B cell (primary cell): ENCODE results near the gene PBX1. TPM values are rescaled to one million over a fixed set of nuclear protein-coding genes. Genes with fewer than 3 reads are reported as not detected.

Experiments used
- ATAC-seq: fragments of 200-7000 bp; cut with Tn5 transposase; one replicate; pipeline ENCODE4 v1.10.0; 2021; ENCODE audit warnings: low read depth, mild to moderate bottlenecking, moderate number of reproducible peaks, moderate library complexity
- CTCF ChIA-PET: fragments of 350-600 bp; sonication (Branson Sonifier 250); formaldehyde crosslinking; loops from one replicate; lab custom pipeline; 2021; ENCODE audit warnings: antibody characterized with exemption, inconsistent platforms; lab: Charles Lee
- POLR2A ChIA-PET: fragments of 350-600 bp; sonication (Branson Sonifier 250); formaldehyde crosslinking; loops from one replicate; lab custom pipeline; 2021; ENCODE audit warnings: antibody characterized with exemption; lab: Charles Lee
- DNase-seq: peaks from one replicate; pipeline ENCODE4 v3.0.0; 2013
- H2AFZ ChIP-seq: 2 replicates; pipeline ENCODE4 v1.6.1; 2012; ENCODE audit warnings: mild to moderate bottlenecking, low read depth, low read length; ENCODE audit not compliant: insufficient read depth, poor library complexity, severe bottlenecking
- H3K27ac ChIP-seq, 2 donors: 1 replicate in 1 of 2; 2 replicates in 1 of 2; pipeline ENCODE4 v1.5.1; 2012 to 2013; ENCODE audit warnings: low read length in 2 of 2, mild to moderate bottlenecking in 2 of 2, moderate library complexity in 1 of 2
- H3K27me3 ChIP-seq, 4 experiments: fragments of 200-600 bp in 1 of 4; sonication (generic) in 1 of 4; replicated peaks in 1 of 4; 1 replicate in 2 of 4; 2 replicates in 2 of 4; pipeline versions ENCODE4 v1.6.1 to v1.7.0; 2013 to 2016; ENCODE audit warnings: low read length in 3 of 4, mild to moderate bottlenecking in 2 of 4, mixed read lengths in 1 of 4, moderate library complexity in 1 of 4; ENCODE audit not compliant: insufficient read depth in 4 of 4, control insufficient read depth in 3 of 4; ENCODE audit errors: control extremely low read depth in 1 of 4
- H3K36me3 ChIP-seq, 2 experiments: replicated peaks in 1 of 2; 1 replicate in 1 of 2; 2 replicates in 1 of 2; pipeline versions ENCODE4 v1.6.1 to v1.7.1; 2013; ENCODE audit warnings: low read length in 1 of 2; ENCODE audit not compliant: insufficient read depth in 2 of 2, control insufficient read depth in 1 of 2; ENCODE audit errors: control extremely low read depth in 1 of 2, extremely low read depth in 1 of 2
- H3K4me1 ChIP-seq, 2 donors: fragments of 200-600 bp in 1 of 2; sonication (generic) in 1 of 2; 1 replicate in 1 of 2; 2 replicates in 1 of 2; pipeline versions ENCODE4 v1.5.1 to v1.6.1; 2013 to 2017; ENCODE audit warnings: low read length in 2 of 2; ENCODE audit not compliant: control insufficient read depth in 2 of 2, insufficient read depth in 2 of 2
- H3K4me2 ChIP-seq: replicated peaks from 2 replicates; pipeline ENCODE3; 2012; ENCODE audit warnings: mild to moderate bottlenecking, low read depth, low read length; ENCODE audit not compliant: poor library complexity, severe bottlenecking
- H3K4me3 ChIP-seq, 5 experiments: fragments of 200-600 bp in 1 of 5; sonication (generic) in 1 of 5; 1 replicate in 3 of 5; 2 replicates in 2 of 5; pipeline versions ENCODE4 v1.5.1 to v1.7.0; 2011 to 2016; ENCODE audit warnings: low read length in 4 of 5, mild to moderate bottlenecking in 4 of 5, low read depth in 2 of 5, control low read depth in 1 of 5, moderate library complexity in 1 of 5; ENCODE audit not compliant: insufficient read depth in 1 of 5; ENCODE audit errors: control extremely low read depth in 1 of 5, extremely low read depth in 1 of 5
- H3K79me2 ChIP-seq: fragments of 200-600 bp; sonication (generic); one replicate; pipeline ENCODE4 v1.6.0; 2016; ENCODE audit warnings: low read length; ENCODE audit not compliant: control insufficient read depth, insufficient read depth
- H3K9ac ChIP-seq: fragments of 200-600 bp; sonication (generic); 2 replicates; pipeline ENCODE4 v1.6.1; 2017; ENCODE audit warnings: mild to moderate bottlenecking, low read length, moderate library complexity
- H3K9me3 ChIP-seq, 3 donors: one replicate each; pipeline versions ENCODE4 v1.6.1 to v1.7.1; 2013; ENCODE audit warnings: low read length in 2 of 3; ENCODE audit not compliant: control insufficient read depth in 2 of 3, insufficient read depth in 1 of 3; ENCODE audit errors: control extremely low read depth in 1 of 3
- H4K20me1 ChIP-seq: 2 replicates; pipeline ENCODE4 v1.6.0; 2012; ENCODE audit warnings: mild to moderate bottlenecking, low read length; ENCODE audit not compliant: insufficient read depth, control insufficient read depth, poor library complexity, severe bottlenecking
- H3K27ac Mint-ChIP-seq: one replicate; pipeline ENCODE4 v1.8.0; 2021; ENCODE audit warnings: mixed read lengths
- H3K27me3 Mint-ChIP-seq: one replicate; pipeline ENCODE4 v1.8.0; 2021; ENCODE audit warnings: mixed read lengths
- H3K4me1 Mint-ChIP-seq: one replicate; pipeline ENCODE4 v1.8.0; 2021; ENCODE audit warnings: mixed read lengths
- H3K4me3 Mint-ChIP-seq: one replicate; pipeline ENCODE4 v1.8.0; 2021; ENCODE audit warnings: mixed read lengths
- H3K9me3 Mint-ChIP-seq: one replicate; pipeline ENCODE4 v1.8.0; 2022; ENCODE audit warnings: mixed read lengths; ENCODE audit not compliant: insufficient read depth
- CTCF ChIP-seq: fragments of 200-600 bp; IDR thresholded peaks from one replicate; pipeline ENCODE4 v1.8.0; 2022; ENCODE audit warnings: antibody characterized with exemption, mild to moderate bottlenecking
- EZH2 ChIP-seq: IDR thresholded peaks from 2 replicates; pipeline ENCODE4 v1.6.1; 2012; ENCODE audit warnings: borderline replicate concordance, low read depth, mild to moderate bottlenecking, moderate library complexity, low read length; ENCODE audit not compliant: insufficient read depth, poor library complexity, severe bottlenecking
- WGBS: methylation state at CpG from one replicate; pipeline ENCODE4 v1.1.5; 2013; ENCODE audit warnings: missing lambda C conversion rate; ENCODE audit not compliant: insufficient coverage; 5-methylcytosine and 5-hydroxymethylcytosine counted together
- intact Hi-C: fragments of 100-400 bp; cut with micrococcal nuclease; formaldehyde crosslinking; loops from one replicate; pipeline ENCODE4 v1.10.0; 2022
- polyA plus RNA-seq: library from polyadenylated mRNA; depleted of rRNA; stranded (reverse); fragments of >200 nt; gene quantifications from 2 replicates; pipeline ENCODE4 v1.2.3, GENCODE V29; 2012
- total RNA-seq, 2 donors: library from RNA; stranded (reverse); fragments of 120-200 nt in 1 of 2; gene quantifications; 1 replicate in 1 of 2; 2 replicates in 1 of 2; pipeline versions ENCODE4 v1.2.3 to v1.2.4, GENCODE V29; 2013 to 2022

PBX1 gene
- total and polyA plus RNA-seq, 2 donors (not counting 1 experiment from before 2014, with no cell fraction given): 0.32 TPM; not detected in 1

DNA sequence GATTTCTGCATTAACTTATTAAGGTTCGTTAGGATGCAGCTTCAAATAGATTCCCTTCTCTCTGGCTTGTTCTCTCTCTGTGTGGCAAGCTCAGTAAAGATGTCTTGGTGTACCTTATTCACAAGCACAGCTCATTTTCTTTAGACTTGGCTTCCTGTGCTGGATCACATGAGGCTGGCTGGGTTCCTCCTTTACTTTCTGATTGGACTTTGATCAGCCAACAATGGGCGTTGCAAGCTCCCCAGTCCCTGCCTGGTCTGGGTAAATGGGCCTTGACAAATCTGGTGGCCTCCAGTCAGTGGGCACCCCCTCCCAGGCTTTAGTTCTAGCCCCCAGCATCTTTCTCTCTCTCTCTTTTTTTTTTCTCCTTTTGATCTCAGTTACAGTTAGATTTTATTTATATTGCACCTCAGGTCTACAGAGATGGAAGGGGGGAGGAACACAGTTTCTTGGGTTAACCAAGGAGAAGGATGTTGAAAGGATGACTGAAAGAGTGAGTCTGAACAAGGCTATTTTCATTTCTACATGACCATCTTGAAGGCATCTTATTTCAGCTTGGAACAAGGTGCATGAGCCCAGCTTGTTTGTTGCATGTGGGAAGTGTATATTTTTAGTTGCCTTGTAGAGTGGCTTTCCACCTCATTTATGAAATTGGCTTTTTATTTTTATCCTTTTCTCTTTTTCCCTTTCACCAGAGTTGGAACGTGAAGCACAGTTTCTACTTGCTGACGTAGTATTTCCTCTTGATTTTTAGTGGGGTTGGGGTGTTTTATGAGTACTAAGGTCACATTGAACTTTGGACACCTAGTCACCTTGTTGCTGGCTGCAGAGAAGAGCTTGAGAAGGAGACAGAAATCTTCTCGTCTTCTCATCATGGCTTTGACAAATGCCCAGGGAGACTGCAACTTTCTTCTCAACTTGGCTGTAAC, 77.1 kb downstream of the PBX1 start:
- POLR2A ChIA-PET: no interaction called here

More for the DNA sequence above, 77.1 kb downstream of the PBX1 start:
- Mint-ChIP-seq H3K4me1 (no peaks in the 10 kb centered on the region), H3K9me3 (no peaks in the 10 kb centered on the region), H3K27ac (no peak overlapping the region), H3K27me3 (no peaks in the 10 kb centered on the region), H3K4me3 (no peak overlapping the region)
- WGBS: 52% methylated on average over 3 of the region's 5 CpGs
- intact Hi-C loops: no loop called here
- Histone ChIP-seq H3K79me2 (no peaks in the 10 kb centered on the region), H4K20me1 (no peaks in the 10 kb centered on the region), H3K4me3 (no peak overlapping the region), H3K4me1 (no peaks in the 10 kb centered on the region), H2AFZ (no peak overlapping the region), H3K9ac (no peak overlapping the region), H3K27me3 (no peaks in the 10 kb centered on the region), H3K9me3 (no peaks in the 10 kb centered on the region), H3K36me3 (no peaks in the 10 kb centered on the region), H3K27ac (no peak overlapping the region), H3K4me2 (no peak overlapping the region)
- ATAC-seq (no peak), DNase-seq (no peak)
- CTCF ChIA-PET: no interaction called here
- TF ChIP-seq CTCF: no peak
- TF ChIP-seq EZH2: no peak
